ENCODE measurements around the gene PDE5A.
"Not testable (repeated sequence)": the region's sequence is repeated elsewhere in the genome, so short reads cannot be mapped to it uniquely, and the experiment has no call there.

Gene PDE5A

DNA sequence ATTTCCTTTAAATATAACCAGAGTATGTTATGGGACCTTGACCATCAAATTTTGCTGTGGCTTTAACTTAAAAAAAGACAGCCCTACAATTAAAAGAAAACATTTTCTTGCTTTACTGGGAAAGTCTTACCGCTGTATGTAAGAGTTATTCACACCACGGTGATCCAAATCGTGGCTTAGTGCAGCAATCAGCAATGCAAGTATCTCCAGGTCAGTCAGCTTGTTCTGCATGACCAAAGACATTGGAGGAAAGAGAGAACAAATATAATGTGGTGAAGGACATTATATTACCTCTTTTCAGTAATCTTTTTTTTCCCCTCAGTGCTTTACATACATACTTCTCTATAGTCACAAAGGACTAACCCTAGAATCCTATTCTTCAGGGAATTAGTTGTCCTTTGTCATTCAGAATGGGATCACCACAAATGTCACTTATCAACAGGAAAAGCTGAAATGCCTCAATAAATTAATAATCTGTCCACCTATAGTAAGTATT is 109.6 kb downstream of the PDE5A start:
- no peak for DNase-seq (ENCODE audit: low spot score)

DNA sequence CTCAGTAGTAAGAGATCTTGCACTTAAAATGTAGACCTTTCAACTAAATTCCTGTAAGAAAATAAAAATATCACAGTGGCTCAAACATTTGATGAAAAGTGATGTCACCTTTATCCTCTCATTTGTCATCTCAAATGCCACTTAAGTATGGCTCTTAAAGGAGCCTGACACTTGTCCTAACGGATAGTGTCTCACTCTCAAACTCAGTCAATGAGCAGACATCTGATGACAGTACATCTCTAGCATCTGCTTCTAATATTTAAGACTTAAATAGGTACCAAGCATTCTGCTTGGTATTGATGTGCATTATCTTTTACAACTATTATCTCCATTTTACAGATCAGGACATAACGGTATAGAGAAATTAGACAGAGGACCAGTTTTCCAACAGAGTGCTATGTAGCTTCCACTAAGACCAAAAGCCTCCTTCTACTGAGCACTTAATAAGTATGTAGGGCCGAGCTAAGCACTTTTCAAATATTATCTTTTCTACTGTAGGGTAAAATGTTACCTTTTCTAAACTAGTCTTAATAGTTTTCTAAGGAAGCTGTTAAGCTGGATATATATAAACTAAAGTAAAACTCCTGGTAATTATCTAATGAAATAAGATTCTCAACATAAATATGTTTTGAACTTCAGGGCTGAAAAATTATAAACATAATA is 110.2 kb downstream of the PDE5A start:
- DNase-seq (ENCODE audit: low spot score), result no peak

DNA sequence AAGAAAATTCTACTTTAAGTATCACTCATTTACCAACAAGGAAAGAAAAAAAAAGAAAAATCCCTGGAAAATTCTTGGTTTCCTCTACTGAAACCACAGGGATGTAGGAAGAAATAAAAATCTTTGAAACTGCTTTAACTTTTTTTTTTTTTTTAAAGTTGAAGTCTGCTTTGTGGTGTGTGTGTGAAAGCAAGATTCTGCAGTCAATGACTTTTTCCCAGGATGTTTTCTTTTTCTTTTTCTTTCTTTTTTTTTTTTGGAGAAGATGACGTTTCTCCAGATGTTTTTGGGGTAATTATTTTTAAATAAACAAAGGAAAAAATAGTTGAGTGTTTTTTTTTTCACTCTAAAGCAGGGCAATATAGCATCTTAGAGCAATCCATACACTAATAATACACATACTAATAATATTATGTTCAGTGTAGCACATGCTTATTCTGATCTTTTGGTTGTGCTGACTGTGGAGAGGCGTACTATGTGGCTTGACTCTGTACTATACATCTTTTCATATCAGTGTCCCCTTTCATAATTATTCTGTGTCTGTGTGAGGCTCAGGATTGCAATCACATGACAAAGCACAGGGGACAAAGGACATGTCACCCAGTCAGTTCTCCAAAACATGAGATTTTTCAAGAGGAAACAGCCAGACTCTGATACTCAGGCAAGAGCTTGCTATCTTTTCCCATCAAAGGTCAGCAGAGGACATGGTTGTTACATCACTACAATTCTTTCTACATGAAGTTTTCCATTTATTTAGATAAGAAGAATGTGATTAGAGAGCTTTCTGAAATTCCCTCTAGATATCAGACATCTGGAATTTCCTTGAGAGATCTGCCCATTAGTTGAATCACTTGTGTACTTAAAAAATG is 111.0 kb downstream of the PDE5A start:
- DNase-seq (ENCODE audit: low spot score), result no peak

DNA sequence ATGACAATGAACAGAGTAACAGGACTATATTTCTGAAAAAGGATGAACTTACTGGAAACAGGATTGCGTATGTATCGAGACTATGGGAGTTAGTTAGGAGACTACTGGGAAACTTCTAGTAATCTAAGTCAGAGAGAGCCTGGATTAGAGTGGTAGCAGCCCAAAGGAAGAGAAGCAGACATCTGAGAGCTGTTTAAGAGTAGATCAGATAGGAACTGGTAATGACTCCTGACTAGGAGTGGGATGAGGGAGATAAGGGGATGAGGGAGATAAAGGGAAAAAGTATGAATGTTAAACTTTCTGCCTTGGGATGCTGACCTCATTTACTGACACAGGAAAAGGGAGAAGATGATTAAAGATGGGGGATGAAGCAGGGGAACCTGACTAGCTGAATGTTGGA is 116.2 kb downstream of the PDE5A start:
- DNase-seq (ENCODE audit: low spot score), result no peak

- DNase-seq (ENCODE audit: low spot score), result no peak
Measured at GRCh38 chr4:119510395-119511149, 118.0 kb downstream of the PDE5A start.

- no peak for DNase-seq (ENCODE audit: low spot score)
Measured at GRCh38 chr4:119508281-119508680, 120.3 kb downstream of the PDE5A start.

DNA sequence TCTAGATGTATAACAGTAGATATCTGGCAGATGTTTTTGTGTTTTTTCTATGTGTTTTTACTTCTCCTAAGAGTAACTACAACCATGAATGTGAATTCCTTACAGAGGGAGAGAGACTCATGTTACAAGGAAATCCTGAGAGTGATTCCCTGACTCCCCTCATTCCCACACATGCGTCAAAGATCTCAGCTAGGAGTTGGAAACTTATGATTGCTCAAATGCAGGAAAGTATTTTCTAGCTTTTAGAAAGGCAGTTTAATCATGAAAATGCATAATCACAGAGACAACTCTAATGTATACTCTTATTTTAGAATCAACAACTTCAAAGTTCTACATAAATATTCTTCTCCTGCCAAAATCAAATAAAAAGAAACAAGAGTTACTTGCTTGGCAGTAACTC is 121.8 kb downstream of the PDE5A start:
- no peak for DNase-seq (ENCODE audit: low spot score)

- no peak for DNase-seq (ENCODE audit: low spot score)
Measured at GRCh38 chr4:119504616-119505015, 124.0 kb downstream of the PDE5A start.

DNA sequence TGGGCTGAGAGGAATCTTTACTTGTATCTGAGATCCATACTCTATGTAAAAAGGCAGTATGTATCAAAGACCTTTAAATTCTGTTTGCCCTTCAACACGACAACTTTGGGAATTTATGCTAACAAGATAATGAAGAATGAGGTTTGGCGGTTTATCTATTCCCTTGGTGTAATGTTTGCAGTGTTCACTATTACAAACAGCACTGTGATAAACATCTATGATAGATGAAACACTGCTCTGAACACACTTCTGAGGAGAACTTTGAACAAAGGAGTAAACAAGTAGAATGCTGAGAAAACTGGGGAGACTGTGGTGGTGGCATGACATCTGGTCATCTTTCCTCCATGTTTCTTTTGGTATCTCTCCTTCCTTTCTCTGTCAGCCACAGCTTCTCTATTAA is 126.9 kb downstream of the PDE5A start:
- no peak for DNase-seq (ENCODE audit: low spot score)

DNA sequence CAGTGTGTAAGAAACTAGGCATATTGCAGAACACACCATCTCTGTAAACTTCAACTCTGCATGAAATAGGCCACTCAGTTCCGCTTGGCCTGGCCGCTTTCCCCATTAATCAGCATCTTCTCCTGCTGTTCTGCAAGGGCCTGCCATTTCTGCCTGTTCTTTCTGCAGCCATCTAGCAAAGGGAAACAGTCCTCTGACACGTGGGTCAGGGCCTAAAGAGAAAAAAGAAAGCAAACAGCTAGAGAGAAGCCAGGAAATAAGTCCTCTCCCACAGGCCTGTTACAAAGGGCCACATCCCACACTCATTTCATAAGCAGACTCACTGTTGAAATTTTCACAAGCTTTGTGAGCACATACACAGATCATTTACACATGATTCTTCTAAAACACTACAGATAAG is 130.1 kb downstream of the PDE5A start:
- no peak for DNase-seq (ENCODE audit: low spot score)

- DNase-seq (ENCODE audit: low spot score), result no peak
Measured at GRCh38 chr4:119493886-119494285, 134.7 kb downstream of the PDE5A start.

DNA sequence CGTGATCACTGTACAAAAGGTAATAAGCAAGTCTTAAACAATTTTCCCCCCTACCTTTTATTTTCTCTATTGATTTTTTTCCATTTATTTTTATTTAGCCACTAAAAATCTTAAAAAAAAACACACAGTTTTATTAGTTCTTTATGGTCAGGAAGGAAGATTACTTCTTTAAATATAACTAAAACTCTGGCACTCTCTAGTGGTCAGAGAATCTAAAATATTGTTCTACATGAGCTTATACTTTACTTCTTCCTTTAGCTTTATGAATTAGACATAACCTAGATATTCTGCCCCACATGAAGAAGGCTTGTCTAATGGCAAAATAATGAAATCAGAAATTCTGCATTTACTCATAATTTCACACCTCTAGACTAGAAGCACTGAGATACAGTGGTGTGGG is 135.2 kb downstream of the PDE5A start:
- no peak for DNase-seq (ENCODE audit: low spot score)

GRCh38 chr4:119490335-119490734 is 138.3 kb downstream of the PDE5A start:
- no peak for DNase-seq (ENCODE audit: low spot score)

GRCh38 chr4:119489305-119489704 is 139.3 kb downstream of the PDE5A start:
- DNase-seq (ENCODE audit: low spot score), result no peak

GRCh38 chr4:119480331-119480730 is 148.3 kb downstream of the PDE5A start:
- no peak for DNase-seq (ENCODE audit: low spot score)

- no peak for DNase-seq (ENCODE audit: low spot score)
Measured at GRCh38 chr4:119479835-119480234, 148.8 kb downstream of the PDE5A start.

DNA sequence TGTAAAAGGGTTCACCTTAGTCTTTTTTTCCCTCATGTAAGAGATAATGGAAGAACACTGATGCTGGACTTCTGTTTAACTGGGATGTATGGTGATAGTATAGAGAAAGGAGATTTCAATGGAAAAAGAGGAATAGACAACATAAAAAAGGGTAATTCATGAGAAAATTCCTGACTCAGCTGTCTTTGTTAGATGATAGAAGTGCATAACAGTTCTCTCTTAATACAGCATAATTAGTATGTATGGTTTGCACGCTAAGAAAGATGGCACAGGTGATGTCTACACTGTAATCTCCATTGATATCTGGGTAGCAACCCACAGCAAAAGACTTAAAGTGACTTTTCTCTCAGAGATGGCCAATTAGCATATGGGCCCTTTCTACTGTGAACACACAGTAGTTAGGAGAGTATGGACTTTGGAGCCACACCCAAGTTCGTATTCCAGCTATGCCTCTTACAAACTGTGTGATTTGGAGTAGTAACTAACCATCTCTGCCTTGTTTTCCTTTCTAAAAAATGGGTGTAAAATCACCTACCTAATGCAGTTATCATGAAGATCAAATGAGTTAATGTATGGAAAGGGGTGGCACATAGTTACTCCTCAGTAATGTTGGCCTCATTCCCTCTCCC is 149.3 kb downstream of the PDE5A start:
- DNase-seq (ENCODE audit: low spot score), result no peak

GRCh38 chr4:119478446-119479179 is 150.0 kb downstream of the PDE5A start:
- no peak for DNase-seq (ENCODE audit: low spot score)

DNA sequence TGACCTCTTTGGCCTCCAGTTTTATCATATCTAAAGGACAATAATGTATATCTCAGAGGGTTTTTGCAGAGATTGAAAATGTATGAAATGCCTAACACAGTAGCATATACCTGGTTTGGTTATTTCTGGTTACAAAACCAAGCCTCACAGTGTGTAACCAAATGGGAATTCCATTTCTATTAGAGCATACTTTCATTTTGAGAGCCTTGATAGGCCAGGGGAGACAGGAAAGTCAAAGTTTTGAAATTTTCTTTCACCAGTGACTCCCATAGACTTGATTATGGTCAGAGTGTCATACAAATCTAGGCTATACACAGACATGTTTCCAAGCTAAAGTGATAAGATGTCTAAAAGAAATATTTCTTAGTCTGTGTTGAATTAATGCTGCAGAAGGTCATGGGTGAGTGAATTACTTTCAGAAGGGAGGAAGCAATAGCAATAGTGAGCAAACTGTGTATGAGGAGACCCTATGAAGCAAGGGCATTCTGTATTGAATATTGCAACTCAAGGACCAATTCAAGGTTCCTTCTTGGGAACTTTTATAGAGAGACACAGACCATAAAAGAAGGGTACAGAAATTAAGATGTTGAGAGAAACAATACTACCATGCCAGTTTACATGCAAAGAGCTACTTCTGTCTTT is 151.1 kb downstream of the PDE5A start:
- DNase-seq (ENCODE audit: low spot score), result no peak

DNA sequence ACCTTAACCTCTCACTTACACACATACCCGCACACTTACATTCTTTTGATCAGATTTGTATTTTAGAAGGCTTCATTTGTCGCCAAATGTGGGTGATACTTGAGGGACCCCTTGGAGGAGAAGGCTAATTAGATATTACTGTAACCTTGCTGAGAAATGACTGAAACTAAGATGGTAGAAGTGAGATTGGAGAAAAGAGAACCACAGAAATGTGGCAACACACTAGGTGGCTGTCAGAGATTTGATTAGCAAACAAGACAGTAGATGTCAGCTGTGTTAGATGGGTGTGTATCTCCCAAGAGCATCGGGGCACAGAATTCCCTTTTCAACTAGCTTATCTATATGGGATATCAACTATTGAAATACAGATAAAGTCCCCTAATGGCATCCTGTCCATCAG is 157.3 kb downstream of the PDE5A start:
- no peak for DNase-seq (ENCODE audit: low spot score)

GRCh38 chr4:119470737-119471063 is 157.9 kb downstream of the PDE5A start:
- DNase-seq (ENCODE audit: low spot score), result not testable (repeated sequence)

All from ecto neural progenitor cell (in vitro differentiated cells).